GM06990 (cell line): ENCODE data around the gene PLEKHA6.

Experiments
- DNase-seq: peaks from one replicate; pipeline ENCODE4 v3.0.0-alpha.2; 2011; ENCODE audit not compliant: insufficient read length; ENCODE audit errors: extremely low read depth
- H3K27me3 ChIP-seq: replicated peaks from 2 replicates; pipeline ENCODE4 v1.6.0; 2011; ENCODE audit warnings: low read length; ENCODE audit not compliant: control insufficient read depth, insufficient read depth
- H3K36me3 ChIP-seq: 2 replicates; pipeline ENCODE4 v1.5.1; 2011; ENCODE audit warnings: low read length; ENCODE audit not compliant: control insufficient read depth, insufficient read depth
- H3K4me3 ChIP-seq: replicated peaks from 2 replicates; pipeline ENCODE4 v1.5.1; 2011; ENCODE audit warnings: low read depth, mild to moderate bottlenecking, control low read depth, low read length
- TF ChIP-seq, protein P1 (sequence below): IDR thresholded peaks from 2 replicates; pipeline ENCODE4 v1.5.1; 2011; ENCODE audit warnings: low read length, control low read depth, mild to moderate bottlenecking, inconsistent platforms; ENCODE audit not compliant: insufficient read depth, poor library complexity, severe bottlenecking

The PLEKHA6 gene

DNA sequence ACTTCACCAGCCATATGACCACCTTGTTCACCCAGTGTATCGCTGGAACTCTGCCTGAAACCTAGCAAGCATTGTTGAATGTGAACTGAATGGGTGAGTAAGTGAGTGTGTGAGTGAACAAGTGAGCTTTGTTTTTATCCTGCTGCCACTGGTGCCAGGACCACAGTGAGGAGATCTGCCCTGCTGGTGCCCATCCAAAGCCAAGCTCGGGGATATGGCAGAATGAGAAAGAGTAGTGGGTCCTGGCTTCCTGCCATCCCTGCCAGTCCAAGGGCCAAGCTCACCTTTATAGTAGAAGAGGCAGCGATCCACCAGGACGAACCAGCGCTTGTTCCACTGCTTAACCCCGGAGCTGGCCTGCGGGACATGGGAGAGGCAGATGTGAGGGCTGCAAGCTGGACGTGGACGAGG is 92.5 kb downstream of the PLEKHA6 start:
- H3K36me3 ChIP-seq: no peaks in the 10 kb centered on the region
- TF ChIP-seq, protein P1, sequence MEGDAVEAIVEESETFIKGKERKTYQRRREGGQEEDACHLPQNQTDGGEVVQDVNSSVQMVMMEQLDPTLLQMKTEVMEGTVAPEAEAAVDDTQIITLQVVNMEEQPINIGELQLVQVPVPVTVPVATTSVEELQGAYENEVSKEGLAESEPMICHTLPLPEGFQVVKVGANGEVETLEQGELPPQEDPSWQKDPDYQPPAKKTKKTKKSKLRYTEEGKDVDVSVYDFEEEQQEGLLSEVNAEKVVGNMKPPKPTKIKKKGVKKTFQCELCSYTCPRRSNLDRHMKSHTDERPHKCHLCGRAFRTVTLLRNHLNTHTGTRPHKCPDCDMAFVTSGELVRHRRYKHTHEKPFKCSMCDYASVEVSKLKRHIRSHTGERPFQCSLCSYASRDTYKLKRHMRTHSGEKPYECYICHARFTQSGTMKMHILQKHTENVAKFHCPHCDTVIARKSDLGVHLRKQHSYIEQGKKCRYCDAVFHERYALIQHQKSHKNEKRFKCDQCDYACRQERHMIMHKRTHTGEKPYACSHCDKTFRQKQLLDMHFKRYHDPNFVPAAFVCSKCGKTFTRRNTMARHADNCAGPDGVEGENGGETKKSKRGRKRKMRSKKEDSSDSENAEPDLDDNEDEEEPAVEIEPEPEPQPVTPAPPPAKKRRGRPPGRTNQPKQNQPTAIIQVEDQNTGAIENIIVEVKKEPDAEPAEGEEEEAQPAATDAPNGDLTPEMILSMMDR: no peak
- DNase-seq: no peak
- H3K4me3 ChIP-seq: no peak overlapping the region
- H3K27me3 ChIP-seq: peaks cover 2% of the 10 kb centered on the region

DNA sequence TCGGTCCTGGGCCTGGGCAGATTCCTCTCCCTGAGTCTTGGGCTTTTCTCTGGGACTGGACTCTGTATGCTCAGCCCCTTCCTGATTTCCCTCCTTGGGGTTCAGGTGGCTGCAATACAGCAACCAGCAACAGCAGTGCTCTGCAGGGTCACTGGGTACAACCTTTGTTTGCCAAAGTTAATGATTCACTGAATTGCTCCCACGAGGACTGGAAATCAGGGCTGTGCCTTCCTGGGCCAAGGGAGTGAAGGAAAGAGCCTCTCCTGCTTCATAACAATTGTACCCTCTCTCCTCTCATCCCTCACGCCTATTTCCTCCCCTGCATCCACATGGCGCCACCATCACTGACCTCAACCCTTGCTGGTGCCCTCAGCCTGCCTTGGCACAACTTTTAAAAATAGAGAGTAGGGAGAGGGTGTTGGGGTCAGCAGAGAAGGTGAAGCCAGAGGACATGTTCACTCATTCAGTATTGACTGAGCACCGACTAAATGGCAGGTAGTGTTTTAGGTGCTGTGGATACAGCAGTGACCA is 93.2 kb downstream of the PLEKHA6 start:
- DNase-seq: no peak
- H3K4me3 ChIP-seq: no peak overlapping the region
- TF ChIP-seq, protein P1: no peak
- H3K27me3 ChIP-seq: peaks cover 2% of the 10 kb centered on the region
- no peaks in the 10 kb centered on the region for H3K36me3 ChIP-seq

DNA sequence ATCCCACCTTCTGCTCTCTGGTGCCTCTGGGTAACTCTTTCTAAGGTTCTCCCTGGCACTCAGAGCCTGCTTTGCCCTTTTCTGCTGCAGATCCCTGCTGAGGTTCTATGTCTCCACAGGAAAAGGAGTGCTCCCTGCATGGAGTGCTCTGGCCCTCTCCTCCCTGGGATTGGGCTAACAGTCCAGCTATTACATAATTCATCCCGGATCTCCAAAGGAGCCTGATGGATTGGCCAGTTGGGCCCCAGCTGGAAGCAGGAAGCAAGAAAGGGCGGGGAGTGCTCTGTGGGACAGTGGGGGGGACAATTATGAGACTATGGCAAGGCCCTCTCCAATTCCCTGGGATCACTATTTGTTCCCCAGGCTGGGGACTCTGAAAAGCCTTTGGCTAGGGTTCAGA is 94.1 kb downstream of the PLEKHA6 start:
- no peak overlapping the region for H3K4me3 ChIP-seq
- no peak for DNase-seq
- TF ChIP-seq, protein P1: no peak
- no peaks in the 10 kb centered on the region for H3K36me3 ChIP-seq
- peaks cover 2% of the 10 kb centered on the region for H3K27me3 ChIP-seq

DNA sequence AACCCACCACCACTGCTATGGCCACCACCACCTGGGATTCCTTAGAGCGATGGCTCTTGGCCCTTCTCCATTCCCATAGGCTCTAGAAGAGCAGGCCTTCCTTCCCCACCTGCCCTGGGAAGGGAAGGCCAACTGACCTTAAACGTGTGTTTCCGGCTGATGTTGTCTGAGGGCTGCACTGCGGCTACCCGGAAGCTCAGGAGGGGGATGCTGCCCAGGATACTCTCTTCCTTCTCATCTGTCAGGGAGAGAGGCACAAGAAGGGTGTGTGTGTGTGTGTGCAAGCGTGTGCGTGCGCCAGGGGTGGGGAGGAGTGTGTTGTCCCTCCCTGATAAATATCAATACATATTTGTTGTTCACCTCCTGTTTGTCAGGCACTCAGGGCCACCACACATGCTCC is 94.9 kb downstream of the PLEKHA6 start:
- Histone ChIP-seq H3K36me3 (no peaks in the 10 kb centered on the region), H3K4me3 (no peak overlapping the region), H3K27me3 (peaks cover 2% of the 10 kb centered on the region)
- DNase-seq: no peak
- TF ChIP-seq, protein P1: no peak

DNA sequence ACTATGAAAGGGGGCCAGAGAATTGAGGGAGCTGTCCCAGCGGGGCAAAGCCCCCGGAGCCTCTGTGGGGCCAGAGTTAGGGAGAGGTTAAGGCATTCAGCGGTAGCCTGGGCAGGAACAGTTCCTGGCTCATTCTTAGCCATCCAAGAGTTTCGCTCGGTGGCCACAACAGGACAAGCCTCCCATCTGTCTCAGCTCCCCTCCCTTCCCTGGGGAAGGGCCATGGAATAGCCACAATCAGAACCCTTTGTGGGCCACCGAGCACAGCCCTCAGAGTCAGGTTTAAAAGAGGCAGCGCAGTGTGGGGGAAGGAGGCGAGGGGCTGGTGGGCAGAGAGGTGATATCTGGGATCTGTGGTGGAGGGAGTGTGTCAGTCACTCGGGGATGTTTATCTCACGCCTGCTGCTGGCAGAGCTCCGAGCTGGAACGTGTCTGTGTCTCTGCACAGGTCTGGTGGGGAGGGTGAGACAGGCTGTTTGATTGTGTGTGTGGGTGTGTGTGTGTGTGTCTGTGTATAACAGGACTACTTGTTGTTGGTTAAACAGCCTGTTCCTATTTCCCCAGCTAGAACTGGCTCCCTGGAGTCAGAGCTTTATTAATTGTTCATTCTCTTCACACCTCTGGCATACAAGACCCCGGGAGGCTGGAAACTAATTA is 96.3 kb downstream of the PLEKHA6 start:
- H3K27me3 ChIP-seq: no peaks in the 10 kb centered on the region; the same call in none of the 2 replicates
- H3K36me3 ChIP-seq: no peaks in the 10 kb centered on the region
- no peak for DNase-seq
- no peak overlapping the region for H3K4me3 ChIP-seq
- TF ChIP-seq, protein P1: no peak
